A673 (cell line): ENCODE data around the gene OSBPL8. TPM values are rescaled to one million over a fixed set of nuclear protein-coding genes. Genes with fewer than 3 reads are reported as not detected.

Source experiments
- BruUV-seq: library from RNA; stranded (reverse); fragments of 400-500 nt; replicated peaks from 2 replicates; lab custom pipeline; 2021; lab: Mats Ljungman, UMichigan
- CTCF ChIA-PET: fragments of 300-600 bp; sonication (Branson Sonifier 250); formaldehyde crosslinking; loops from one replicate; lab custom pipeline; 2022; ENCODE audit warnings: antibody characterized with exemption; lab: Charles Lee
- POLR2A ChIA-PET: fragments of 300-600 bp; sonication (Branson Sonifier 250); formaldehyde crosslinking; loops from one replicate; lab custom pipeline; 2022; ENCODE audit warnings: antibody characterized with exemption; ENCODE audit not compliant: low non-redundant PET; lab: Charles Lee
- DNase-seq: peaks from one replicate; pipeline ENCODE4 v3.0.0-alpha.2; 2015; ENCODE audit warnings: low spot score
- H3K27ac ChIP-seq: fragments of 200-600 bp; sonication (generic); 2 replicates; pipeline ENCODE4 v1.5.1; 2016; ENCODE audit warnings: mixed run types, low read depth, mild to moderate bottlenecking, mixed read lengths, antibody characterized with exemption, low read length; ENCODE audit not compliant: poor library complexity, severe bottlenecking
- H3K27me3 ChIP-seq: fragments of 200-600 bp; sonication (generic); replicated peaks from 2 replicates; pipeline ENCODE4 v1.6.1; 2017; ENCODE audit warnings: mixed run types, low read depth, mild to moderate bottlenecking, mixed read lengths, antibody characterized with exemption, low read length; ENCODE audit not compliant: insufficient read depth, poor library complexity
- H3K36me3 ChIP-seq: fragments of 200-600 bp; sonication (generic); 2 replicates; pipeline ENCODE4 v1.6.1; 2016; ENCODE audit warnings: mixed run types, mild to moderate bottlenecking, mixed read lengths, antibody characterized with exemption, low read length; ENCODE audit not compliant: insufficient read depth, poor library complexity, severe bottlenecking
- H3K4me1 ChIP-seq: fragments of 200-600 bp; sonication (generic); 2 replicates; pipeline ENCODE4 v1.6.1; 2017; ENCODE audit warnings: mixed run types, mild to moderate bottlenecking, mixed read lengths, antibody characterized with exemption, low read length; ENCODE audit not compliant: insufficient read depth, poor library complexity, severe bottlenecking
- H3K4me3 ChIP-seq: fragments of 200-600 bp; sonication (generic); 2 replicates; pipeline ENCODE4 v1.5.1; 2016; ENCODE audit warnings: low read depth, mixed run types, mild to moderate bottlenecking, mixed read lengths, low read length; ENCODE audit not compliant: poor library complexity, severe bottlenecking
- H3K9me3 ChIP-seq: fragments of 200-600 bp; sonication (generic); 2 replicates; pipeline ENCODE4 v1.6.1; 2016; ENCODE audit warnings: mixed run types, low read depth, mild to moderate bottlenecking, mixed read lengths, antibody characterized with exemption, low read length; ENCODE audit not compliant: poor library complexity, severe bottlenecking
- EZH2 ChIP-seq: fragments of 200-600 bp; sonication (generic); IDR thresholded peaks from 2 replicates; pipeline ENCODE4 v1.6.1; 2017; ENCODE audit warnings: borderline replicate concordance, low read depth, mild to moderate bottlenecking, mixed read lengths, antibody characterized with exemption, low read length; ENCODE audit not compliant: poor library complexity, severe bottlenecking
- intact Hi-C: fragments of 100-400 bp; cut with micrococcal nuclease; formaldehyde crosslinking; loops from one replicate; pipeline ENCODE4 v1.10.0; 2022; ENCODE audit not compliant: unreplicated experiment
- total RNA-seq: library from RNA; stranded (reverse); gene quantifications from 2 replicates; pipeline ENCODE4 v1.2.3, GENCODE V29; 2021
- TF ChIP-seq, protein P1 (sequence below): fragments of 300-800, 200-600 bp; sonication (generic); conservative IDR thresholded peaks from 2 replicates; pipeline ENCODE4 v1.5.1; 2017; ENCODE audit warnings: low read depth, mild to moderate bottlenecking, antibody characterized with exemption, low read length, moderate library complexity, mixed read lengths

The OSBPL8 gene
- total RNA-seq, 1 experiment from 2014 or later = 86.1 TPM

DNA sequence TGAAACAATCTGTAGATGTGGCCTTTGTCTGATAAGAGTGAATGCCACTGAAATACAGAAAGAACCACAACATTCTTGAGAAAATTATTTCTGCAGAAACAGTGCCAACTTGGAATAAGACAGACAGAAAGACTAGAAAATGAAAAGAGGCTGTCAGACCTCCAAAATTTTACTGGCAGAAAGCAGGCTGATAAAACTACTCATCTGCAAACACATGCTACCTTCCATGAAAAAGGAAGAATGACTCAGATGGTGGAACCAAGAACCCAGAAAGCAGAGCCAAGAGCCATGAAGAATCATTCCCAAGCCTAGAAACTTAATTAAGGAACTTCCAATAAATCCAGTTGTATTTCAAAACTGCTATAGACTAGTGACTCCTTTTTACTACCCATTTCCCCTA lies 31.9 kb upstream of the OSBPL8 start:
- H3K4me3 ChIP-seq = no peak overlapping the region
- H3K36me3 ChIP-seq = no peaks in the 10 kb centered on the region
- TF ChIP-seq EZH2 = no peak
- TF ChIP-seq, protein P1, sequence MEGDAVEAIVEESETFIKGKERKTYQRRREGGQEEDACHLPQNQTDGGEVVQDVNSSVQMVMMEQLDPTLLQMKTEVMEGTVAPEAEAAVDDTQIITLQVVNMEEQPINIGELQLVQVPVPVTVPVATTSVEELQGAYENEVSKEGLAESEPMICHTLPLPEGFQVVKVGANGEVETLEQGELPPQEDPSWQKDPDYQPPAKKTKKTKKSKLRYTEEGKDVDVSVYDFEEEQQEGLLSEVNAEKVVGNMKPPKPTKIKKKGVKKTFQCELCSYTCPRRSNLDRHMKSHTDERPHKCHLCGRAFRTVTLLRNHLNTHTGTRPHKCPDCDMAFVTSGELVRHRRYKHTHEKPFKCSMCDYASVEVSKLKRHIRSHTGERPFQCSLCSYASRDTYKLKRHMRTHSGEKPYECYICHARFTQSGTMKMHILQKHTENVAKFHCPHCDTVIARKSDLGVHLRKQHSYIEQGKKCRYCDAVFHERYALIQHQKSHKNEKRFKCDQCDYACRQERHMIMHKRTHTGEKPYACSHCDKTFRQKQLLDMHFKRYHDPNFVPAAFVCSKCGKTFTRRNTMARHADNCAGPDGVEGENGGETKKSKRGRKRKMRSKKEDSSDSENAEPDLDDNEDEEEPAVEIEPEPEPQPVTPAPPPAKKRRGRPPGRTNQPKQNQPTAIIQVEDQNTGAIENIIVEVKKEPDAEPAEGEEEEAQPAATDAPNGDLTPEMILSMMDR = no peak
- intact Hi-C loops = no loop called here
- ChIA-PET POLR2A (no interaction called here), CTCF (no interaction called here)
- peaks cover 3% of the 10 kb centered on the region for H3K4me1 ChIP-seq
- no peaks in the 10 kb centered on the region for H3K27me3 ChIP-seq
- no TSS peak for BruUV-seq
- H3K9me3 ChIP-seq = no peaks in the 10 kb centered on the region
- no peak for DNase-seq
- no peak overlapping the region for H3K27ac ChIP-seq

DNA sequence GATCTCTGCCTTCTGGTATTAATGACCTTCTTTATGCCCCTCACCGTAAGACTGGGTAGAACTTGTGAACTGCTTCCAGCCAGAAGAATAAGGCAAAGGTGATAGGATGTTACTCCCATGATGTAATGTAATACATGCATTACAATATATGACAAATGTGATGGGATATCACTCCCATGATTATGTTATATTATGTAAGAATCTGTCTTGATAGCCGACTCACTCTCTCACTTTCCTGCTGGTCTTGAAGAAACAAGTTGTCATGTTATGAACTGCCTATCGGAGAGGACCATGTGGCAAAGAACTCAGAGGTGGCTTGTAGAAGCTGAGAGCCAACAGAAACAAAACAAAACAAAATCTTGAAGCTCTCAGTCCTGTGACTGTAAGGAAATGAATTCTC lies 30.6 kb upstream of the OSBPL8 start:
- Histone ChIP-seq H3K9me3 (no peaks in the 10 kb centered on the region), H3K4me1 (peaks cover 4% of the 10 kb centered on the region), H3K36me3 (no peaks in the 10 kb centered on the region), H3K27me3 (no peaks in the 10 kb centered on the region), H3K27ac (no peak overlapping the region), H3K4me3 (no peak overlapping the region)
- intact Hi-C loops = no loop called here
- POLR2A ChIA-PET = no interaction called here
- TF ChIP-seq EZH2 = no peak
- TF ChIP-seq, protein P1 = no peak
- CTCF ChIA-PET = no interaction called here
- no TSS peak for BruUV-seq
- no peak for DNase-seq

DNA sequence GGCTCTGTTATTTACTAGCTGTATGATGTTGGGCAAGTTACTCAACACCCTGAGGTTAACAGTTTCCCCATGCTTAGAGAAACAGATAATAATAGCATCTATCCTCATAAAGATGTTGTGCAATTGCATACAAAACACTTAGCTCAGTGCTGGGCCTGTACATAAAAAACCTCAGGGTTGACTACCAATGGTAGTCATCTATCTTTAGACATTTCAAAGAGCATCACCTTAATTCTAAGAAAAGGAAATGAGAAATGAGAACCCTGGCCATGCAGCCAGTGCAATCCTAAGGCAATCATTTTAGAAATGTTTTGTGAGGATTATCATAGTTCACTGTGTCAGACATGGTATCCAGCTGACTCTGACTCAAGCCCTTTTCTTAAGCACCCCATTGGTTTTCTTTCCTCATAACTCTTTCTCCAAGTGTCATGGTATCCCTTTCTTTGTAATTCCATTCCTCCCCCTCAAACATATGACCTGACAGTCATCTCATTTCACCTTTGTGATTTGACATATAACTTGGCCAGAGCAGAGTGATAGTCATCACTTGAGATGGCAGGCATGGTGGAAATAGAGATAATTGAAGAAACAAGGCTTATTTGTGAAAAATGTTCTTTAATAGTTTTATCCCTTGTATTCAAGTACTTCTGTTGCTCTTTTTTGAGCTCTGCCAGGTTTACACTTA lies 29.5 kb upstream of the OSBPL8 start:
- ChIA-PET POLR2A (no interaction called here), CTCF (interaction anchor here (0.7 kb wide), 1 partner anchor 1508 kb away, joined by 5 read pairs; no protein-coding TSS in a partner anchor)
- TF ChIP-seq, protein P1 = no peak
- no peak for TF ChIP-seq EZH2
- BruUV-seq = no TSS peak
- Histone ChIP-seq H3K4me1 (peaks cover 4% of the 10 kb centered on the region), H3K27ac (no peak overlapping the region), H3K9me3 (no peaks in the 10 kb centered on the region), H3K27me3 (no peaks in the 10 kb centered on the region), H3K4me3 (no peak overlapping the region), H3K36me3 (no peaks in the 10 kb centered on the region)
- intact Hi-C loops = loop anchor here (10.0 kb wide), 2 partner anchors 244 to 544 kb away; partner anchors contain the start of gene BBS10
- no peak for DNase-seq
